Fibroblast of villous mesenchyme (primary cell): ENCODE results near the gene MAP3K14. TPM values are rescaled to one million over a fixed set of nuclear protein-coding genes. Genes with fewer than 3 reads are reported as not detected.

ENCODE experiments used
- DNase-seq: peaks from one replicate; pipeline ENCODE4 v3.0.0-alpha.2; 2010; ENCODE audit warnings: low read depth
- H3K4me3 ChIP-seq: 2 replicates; pipeline ENCODE4 v1.5.1; 2011; ENCODE audit warnings: low read depth, mild to moderate bottlenecking, low read length
- total RNA-seq: library from RNA; depleted of rRNA; stranded (reverse); fragments of >200 nt; gene quantifications from 2 replicates; pipeline ENCODE4 v1.2.3, GENCODE V29; 2012
- TF ChIP-seq, protein P1 (sequence below): IDR thresholded peaks from 2 replicates; pipeline ENCODE4 v1.5.1; 2012; ENCODE audit warnings: low read depth, mild to moderate bottlenecking, low read length; ENCODE audit not compliant: insufficient read depth

MAP3K14 gene
- total RNA-seq, 1 donor = 1.7 TPM

GRCh38 chr17:45288825-45289224, 28.0 kb downstream of the MAP3K14 start:
- no peak for DNase-seq
- TF ChIP-seq, protein P1, sequence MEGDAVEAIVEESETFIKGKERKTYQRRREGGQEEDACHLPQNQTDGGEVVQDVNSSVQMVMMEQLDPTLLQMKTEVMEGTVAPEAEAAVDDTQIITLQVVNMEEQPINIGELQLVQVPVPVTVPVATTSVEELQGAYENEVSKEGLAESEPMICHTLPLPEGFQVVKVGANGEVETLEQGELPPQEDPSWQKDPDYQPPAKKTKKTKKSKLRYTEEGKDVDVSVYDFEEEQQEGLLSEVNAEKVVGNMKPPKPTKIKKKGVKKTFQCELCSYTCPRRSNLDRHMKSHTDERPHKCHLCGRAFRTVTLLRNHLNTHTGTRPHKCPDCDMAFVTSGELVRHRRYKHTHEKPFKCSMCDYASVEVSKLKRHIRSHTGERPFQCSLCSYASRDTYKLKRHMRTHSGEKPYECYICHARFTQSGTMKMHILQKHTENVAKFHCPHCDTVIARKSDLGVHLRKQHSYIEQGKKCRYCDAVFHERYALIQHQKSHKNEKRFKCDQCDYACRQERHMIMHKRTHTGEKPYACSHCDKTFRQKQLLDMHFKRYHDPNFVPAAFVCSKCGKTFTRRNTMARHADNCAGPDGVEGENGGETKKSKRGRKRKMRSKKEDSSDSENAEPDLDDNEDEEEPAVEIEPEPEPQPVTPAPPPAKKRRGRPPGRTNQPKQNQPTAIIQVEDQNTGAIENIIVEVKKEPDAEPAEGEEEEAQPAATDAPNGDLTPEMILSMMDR = no peak
- H3K4me3 ChIP-seq = no peak overlapping the region

DNA sequence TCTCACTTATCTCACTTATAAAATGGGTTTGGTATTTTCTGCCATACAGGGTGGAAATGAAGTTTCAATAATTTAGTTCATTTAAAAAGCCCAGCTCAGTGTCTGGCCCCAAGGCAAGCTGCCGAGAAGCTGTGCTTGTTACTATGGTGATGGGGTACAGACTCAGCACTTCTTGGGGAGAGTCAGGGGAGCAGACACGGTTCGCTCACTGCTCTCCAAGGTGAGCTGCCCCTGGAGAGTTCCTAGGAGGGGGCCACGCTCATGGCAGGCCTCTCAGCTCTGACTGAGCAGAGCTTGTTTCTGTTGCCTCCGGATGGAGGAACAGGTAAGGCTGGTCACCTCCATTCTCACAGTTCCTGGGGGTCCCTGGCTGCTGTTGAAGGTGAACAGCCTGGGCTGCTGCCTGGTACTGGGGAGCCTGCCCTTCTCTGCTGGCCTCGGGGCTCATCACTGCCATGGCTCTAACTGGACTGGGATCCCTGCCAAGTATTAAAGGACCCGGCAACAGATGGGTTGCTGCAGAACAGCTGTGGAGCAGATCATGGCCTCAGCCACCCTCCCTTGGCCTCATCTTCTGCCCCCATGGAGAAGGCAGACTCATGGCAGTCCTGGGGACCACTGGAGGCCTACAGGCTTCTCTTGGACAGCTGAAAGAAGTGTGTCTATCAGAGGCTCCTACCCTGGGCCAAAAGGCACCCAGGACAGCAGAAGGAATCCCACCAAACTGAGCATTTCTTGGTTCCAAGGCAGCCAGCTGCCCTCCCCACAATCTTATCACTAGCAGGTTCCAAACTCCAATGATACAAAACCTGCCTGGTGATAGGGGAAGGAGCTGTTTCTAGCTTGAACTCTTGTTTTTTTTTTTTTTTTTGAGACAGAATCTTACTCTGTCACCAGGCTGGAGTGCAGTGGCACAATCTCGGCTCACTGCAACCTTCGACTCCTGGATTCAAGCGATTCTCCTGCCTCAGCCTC, 29.0 kb downstream of the MAP3K14 start:
- TF ChIP-seq, protein P1 = no peak
- H3K4me3 ChIP-seq = no peak overlapping the region
- DNase-seq = no peak

- H3K4me3 ChIP-seq = no peak overlapping the region
- TF ChIP-seq, protein P1 = no peak
- no peak for DNase-seq
These were observed 30.5 kb downstream of the MAP3K14 start for GRCh38 chr17:45286286-45286685.

DNA sequence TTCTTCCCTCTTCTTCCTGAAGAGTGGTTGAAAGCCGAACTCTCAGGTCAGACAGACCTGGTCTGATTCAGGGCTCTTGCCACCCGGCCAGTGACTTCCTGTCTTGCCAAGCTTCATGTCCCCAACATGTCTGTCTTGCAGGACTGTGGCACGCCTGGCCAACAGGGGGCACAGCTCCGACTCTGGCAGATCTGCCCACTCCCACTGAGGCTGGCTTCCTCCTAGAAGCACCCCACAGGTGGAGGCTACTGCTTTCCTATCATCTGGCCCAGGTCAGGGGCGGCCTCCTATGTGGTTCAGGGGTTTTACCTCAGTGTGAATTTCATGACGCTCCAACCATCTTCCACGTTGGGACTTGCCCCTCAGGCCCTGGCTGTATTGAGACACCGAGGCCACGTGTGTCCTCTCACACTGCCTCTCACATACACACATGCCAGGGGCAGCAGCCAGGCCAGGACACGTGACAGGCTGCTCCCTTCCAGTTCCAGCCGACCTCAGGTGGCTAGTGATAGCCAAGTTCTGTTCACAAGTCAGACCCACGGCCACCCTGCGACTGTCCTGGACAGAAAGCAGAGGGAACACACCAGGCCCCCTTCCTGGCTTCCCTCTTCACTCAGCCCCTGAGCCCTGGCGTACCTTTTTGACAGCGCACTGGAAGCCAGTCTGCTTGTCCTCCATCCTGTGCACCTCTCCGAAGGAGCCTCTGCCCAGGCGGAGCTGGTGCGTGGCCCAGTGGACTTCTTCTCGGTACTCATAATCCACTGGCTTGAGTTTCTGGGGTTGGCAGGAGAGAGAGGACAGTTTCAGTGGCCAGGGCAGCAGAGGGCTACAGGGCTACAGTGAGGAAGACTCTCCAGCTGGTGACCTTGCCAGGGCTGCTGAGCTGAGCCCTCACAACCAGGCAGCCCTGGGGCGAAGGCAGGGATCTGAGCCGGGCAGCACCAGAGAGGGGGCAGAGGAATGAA, 32.4 kb downstream of the MAP3K14 start:
- no peak overlapping the region for H3K4me3 ChIP-seq
- DNase-seq = no peak
- TF ChIP-seq, protein P1 = peak; percentile 32

DNA sequence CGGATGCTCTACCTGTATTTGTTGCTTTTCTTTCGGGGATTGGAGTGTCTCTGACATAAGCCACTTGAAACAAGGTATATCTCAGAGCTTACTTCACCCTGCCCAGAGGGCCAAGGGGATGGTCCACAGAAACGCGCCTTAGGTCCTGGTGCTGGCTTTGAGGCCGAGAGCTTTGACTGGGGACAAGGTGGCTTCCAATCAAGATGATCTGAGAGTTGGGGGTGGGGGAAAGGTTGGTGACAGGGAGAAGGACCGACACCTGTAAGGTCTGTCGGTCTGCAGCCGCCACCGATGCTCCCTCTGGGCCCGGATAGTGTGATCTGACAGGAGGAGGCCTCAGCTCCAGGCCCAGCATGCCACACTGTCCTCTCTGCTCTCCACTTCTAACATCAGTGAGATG, 33.1 kb downstream of the MAP3K14 start:
- no peak for DNase-seq
- no peak overlapping the region for H3K4me3 ChIP-seq
- TF ChIP-seq, protein P1 = no peak

DNA sequence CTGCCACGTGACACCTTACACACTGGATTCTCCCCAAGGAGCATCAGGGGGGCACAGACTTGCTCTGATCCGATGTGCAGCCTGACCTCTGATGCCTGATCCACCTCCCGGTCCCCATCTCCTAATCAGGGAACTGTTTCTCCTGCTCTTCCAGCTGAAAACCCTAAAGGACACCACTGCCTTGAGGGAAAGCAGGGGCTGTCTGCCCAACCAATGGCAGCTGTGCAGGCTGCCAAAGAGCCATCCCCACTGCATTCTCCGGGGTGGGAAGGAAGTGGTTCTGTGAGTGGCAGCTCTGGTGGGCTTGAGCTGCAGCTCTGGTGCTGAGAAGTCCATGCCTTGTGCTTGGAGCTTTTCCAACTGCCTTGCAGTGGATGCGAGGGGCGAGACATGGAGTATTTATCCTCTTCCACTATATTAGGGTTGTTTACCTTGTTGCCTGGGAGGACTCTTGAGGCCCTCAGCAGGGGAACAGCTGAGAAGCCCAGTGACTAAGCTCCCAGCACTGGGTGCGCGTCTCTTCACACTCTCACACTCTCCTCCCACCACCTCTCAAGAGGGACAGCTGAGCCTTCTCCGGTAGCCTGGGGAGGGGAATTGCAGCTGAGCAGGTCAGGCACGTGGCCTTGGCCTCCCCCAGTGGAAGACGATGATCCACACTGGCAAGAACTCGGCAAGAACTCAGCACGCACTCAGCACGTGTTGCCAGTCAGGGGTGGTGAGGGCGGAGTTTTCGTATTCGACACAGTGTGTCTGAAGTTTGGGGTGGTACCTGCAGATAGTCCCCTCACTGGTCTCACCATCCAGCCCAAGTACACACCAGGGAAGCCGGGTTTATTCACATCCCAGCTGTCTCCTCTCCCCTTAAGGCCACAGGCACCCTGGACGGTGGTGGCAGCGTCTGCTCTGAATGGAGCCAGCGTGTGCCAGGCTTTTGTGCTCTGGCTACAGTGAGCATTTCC, 33.9 kb downstream of the MAP3K14 start:
- TF ChIP-seq, protein P1 = no peak
- no peak overlapping the region for H3K4me3 ChIP-seq
- DNase-seq = peak; percentile 86
